ENCODE data around the gene XRN2.

GRCh38 chr20:21380711-21381110 is 77.6 kb downstream of the XRN2 start:
- no peak for TF ChIP-seq POLR2A (IDR thresholded peaks at IDR 0.05)
- TF ChIP-seq CTCF (IDR thresholded peaks at IDR 0.05), result no peak
- no peak for TF ChIP-seq EP300 (IDR thresholded peaks at IDR 0.05)
- no peak for TF ChIP-seq POLR2AphosphoS5 (IDR thresholded peaks at IDR 0.05)

All from stomach (tissue), 4 donors.